ENCODE results near the gene GRM7.
A peak's percentile ranks its signal among the peaks of the same experiment; 100 is the strongest.

Gene GRM7

GRCh38 chr3:7194071-7194835 lies 333.3 kb downstream of the GRM7 start:
- Histone ChIP-seq H2AFZ (ENCODE audit: low read depth, low read length) (no peak overlapping the region), H3K4me1 (ENCODE audit: low read length) (peaks cover 9% of the 10 kb centered on the region), H3K27me3 (ENCODE audit: low read depth, low read length) (no peaks in the 10 kb centered on the region), H3K4me3 (ENCODE audit: low read length) (no peak overlapping the region), H3K36me3 (replicated peaks; ENCODE audit: low read depth, low read length) (no peaks in the 10 kb centered on the region), H3K9me3 (ENCODE audit: insufficient read depth, low read length) (no peaks in the 10 kb centered on the region), H4K20me1 (ENCODE audit: insufficient read depth, low read length) (no peaks in the 10 kb centered on the region), H3K79me2 (ENCODE audit: low read length) (no peaks in the 10 kb centered on the region), H3K9ac (ENCODE audit: low read length) (no peak overlapping the region), H3K27ac (ENCODE audit: low read length) (no peak overlapping the region), H3K4me2 (ENCODE audit: low read length) (no peak overlapping the region)
- TF ChIP-seq, protein P1, sequence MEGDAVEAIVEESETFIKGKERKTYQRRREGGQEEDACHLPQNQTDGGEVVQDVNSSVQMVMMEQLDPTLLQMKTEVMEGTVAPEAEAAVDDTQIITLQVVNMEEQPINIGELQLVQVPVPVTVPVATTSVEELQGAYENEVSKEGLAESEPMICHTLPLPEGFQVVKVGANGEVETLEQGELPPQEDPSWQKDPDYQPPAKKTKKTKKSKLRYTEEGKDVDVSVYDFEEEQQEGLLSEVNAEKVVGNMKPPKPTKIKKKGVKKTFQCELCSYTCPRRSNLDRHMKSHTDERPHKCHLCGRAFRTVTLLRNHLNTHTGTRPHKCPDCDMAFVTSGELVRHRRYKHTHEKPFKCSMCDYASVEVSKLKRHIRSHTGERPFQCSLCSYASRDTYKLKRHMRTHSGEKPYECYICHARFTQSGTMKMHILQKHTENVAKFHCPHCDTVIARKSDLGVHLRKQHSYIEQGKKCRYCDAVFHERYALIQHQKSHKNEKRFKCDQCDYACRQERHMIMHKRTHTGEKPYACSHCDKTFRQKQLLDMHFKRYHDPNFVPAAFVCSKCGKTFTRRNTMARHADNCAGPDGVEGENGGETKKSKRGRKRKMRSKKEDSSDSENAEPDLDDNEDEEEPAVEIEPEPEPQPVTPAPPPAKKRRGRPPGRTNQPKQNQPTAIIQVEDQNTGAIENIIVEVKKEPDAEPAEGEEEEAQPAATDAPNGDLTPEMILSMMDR (IDR thresholded peaks at IDR 0.05; ENCODE audit: low read depth, low read length), result no peak
- TF ChIP-seq EZH2phosphoT487 (IDR thresholded peaks at IDR 0.05; ENCODE audit: low read depth), result no peak

DNA sequence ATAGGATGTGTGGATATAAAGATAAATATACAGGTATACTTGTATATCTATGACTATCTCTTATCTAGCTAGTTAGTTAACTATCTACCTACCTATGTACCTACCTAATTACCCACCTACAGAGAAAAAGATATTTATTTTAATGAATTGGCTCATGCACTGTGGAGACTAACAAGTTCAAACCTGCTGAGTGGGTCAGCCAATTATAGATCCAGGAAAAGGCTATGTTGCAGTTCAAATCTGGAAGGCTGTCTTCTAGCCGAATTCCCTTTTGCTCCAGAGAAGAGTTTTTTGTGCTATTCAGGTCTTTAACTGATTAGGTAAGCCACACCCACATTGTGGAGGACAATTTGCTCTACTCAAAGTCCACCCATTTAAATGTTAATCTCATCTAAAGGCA lies 335.0 kb downstream of the GRM7 start:
- no peak overlapping the region for H3K9ac ChIP-seq (ENCODE audit: low read length)
- TF ChIP-seq, protein P1 (IDR thresholded peaks at IDR 0.05; ENCODE audit: low read depth, low read length), result no peak
- no peak for TF ChIP-seq EZH2phosphoT487 (IDR thresholded peaks at IDR 0.05; ENCODE audit: low read depth)

GRCh38 chr3:7201784-7202183 lies 340.9 kb downstream of the GRM7 start:
- Histone ChIP-seq H2AFZ (ENCODE audit: low read depth, low read length) (no peak overlapping the region), H3K27ac (ENCODE audit: low read length) (no peak overlapping the region), H3K36me3 (replicated peaks; ENCODE audit: low read depth, low read length) (no peaks in the 10 kb centered on the region), H3K9ac (ENCODE audit: low read length) (no peak overlapping the region), H3K27me3 (ENCODE audit: low read depth, low read length) (no peaks in the 10 kb centered on the region), H3K79me2 (ENCODE audit: low read length) (no peaks in the 10 kb centered on the region), H3K9me3 (ENCODE audit: insufficient read depth, low read length) (no peaks in the 10 kb centered on the region), H3K4me1 (ENCODE audit: low read length) (peaks cover 32% of the 10 kb centered on the region), H3K4me3 (ENCODE audit: low read length) (no peak overlapping the region), H4K20me1 (ENCODE audit: insufficient read depth, low read length) (no peaks in the 10 kb centered on the region), H3K4me2 (ENCODE audit: low read length) (no peak overlapping the region)
- TF ChIP-seq, protein P1 (IDR thresholded peaks at IDR 0.05; ENCODE audit: low read depth, low read length), result no peak
- TF ChIP-seq EZH2phosphoT487 (IDR thresholded peaks at IDR 0.05; ENCODE audit: low read depth), result no peak

More for the DNA sequence above, 335.0 kb downstream of the GRM7 start:
- Histone ChIP-seq H3K27ac (ENCODE audit: low read length) (no peak overlapping the region), H3K4me1 (ENCODE audit: low read length) (no peaks in the 10 kb centered on the region; the same call in 1 of the 2 replicates), H3K79me2 (ENCODE audit: low read length) (no peaks in the 10 kb centered on the region), H4K20me1 (ENCODE audit: insufficient read depth, low read length) (no peaks in the 10 kb centered on the region), H3K4me2 (ENCODE audit: low read length) (no peak overlapping the region), H2AFZ (ENCODE audit: low read depth, low read length) (no peak overlapping the region), H3K9me3 (ENCODE audit: insufficient read depth, low read length) (no peaks in the 10 kb centered on the region), H3K27me3 (ENCODE audit: low read depth, low read length) (no peaks in the 10 kb centered on the region), H3K4me3 (ENCODE audit: low read length) (no peak overlapping the region), H3K36me3 (replicated peaks; ENCODE audit: low read depth, low read length) (no peaks in the 10 kb centered on the region)

DNA sequence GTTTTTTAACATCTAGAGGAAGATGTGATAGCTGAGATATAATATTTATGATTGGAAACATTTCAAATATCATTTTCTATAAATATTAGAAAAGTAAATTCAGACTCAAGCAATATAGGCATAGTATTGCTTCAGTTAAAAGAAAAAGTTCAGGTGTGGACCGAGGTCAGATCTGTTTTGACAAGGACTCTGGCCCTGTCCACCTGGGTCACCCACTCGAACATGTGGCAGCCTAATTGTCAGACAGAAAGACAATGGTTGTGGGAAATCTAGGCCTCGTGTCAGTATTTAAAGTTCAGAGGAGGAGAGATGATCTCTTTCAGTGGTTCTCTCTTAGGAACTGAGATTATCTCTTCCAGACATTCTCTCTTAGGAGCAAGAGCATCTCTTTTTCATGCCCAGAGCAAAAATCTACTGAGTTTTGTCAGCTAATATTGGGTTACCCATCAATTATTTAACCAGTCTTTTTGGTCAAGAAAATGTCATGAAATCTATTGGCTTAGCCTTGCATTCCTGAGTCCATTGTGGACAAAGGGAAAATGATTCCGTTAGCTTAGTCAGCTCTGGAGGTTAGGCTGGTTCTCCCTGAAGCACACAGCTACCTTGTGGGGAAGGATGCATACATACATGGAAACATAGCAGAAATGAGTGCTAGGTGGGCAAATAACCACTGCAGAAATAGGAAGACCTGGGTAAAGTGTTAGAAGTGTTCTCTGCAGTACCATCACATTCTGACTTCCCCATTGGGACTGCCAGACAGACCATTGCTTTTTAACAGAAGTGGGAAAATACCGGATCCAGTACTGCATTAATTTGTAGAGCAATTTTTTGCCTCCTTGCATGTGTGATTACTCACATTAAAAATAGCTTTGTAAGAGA lies 343.3 kb downstream of the GRM7 start:
- Histone ChIP-seq H4K20me1 (ENCODE audit: insufficient read depth, low read length) (no peaks in the 10 kb centered on the region), H3K9ac (ENCODE audit: low read length) (peak overlapping the region; percentile 31; the same call in 1 of the 2 replicates), H3K36me3 (replicated peaks; ENCODE audit: low read depth, low read length) (no peaks in the 10 kb centered on the region), H3K79me2 (ENCODE audit: low read length) (no peaks in the 10 kb centered on the region), H2AFZ (ENCODE audit: low read depth, low read length) (peak overlapping the region; percentile 2; the same call in 1 of the 2 replicates), H3K27ac (ENCODE audit: low read length) (peak overlapping the region; percentile 92), H3K4me3 (ENCODE audit: low read length) (peak overlapping the region; percentile 61; the same call in 1 of the 2 replicates), H3K4me1 (ENCODE audit: low read length) (peaks cover 56% of the 10 kb centered on the region), H3K27me3 (ENCODE audit: low read depth, low read length) (no peaks in the 10 kb centered on the region), H3K4me2 (ENCODE audit: low read length) (peak overlapping the region; percentile 66), H3K9me3 (ENCODE audit: insufficient read depth, low read length) (no peaks in the 10 kb centered on the region)
- TF ChIP-seq EZH2phosphoT487 (IDR thresholded peaks at IDR 0.05; ENCODE audit: low read depth), result no peak
- TF ChIP-seq, protein P1 (IDR thresholded peaks at IDR 0.05; ENCODE audit: low read depth, low read length), result no peak
